GM23338 (cell line): Measurements from ENCODE around the gene GRK3. TPM values are rescaled to one million over a fixed set of nuclear protein-coding genes. Genes with fewer than 3 reads are reported as not detected.

Source experiments
- ATAC-seq: fragments of 200-7000 bp; cut with Tn5 transposase; 3 replicates; pipeline ENCODE4 v1.9.1; 2020
- DNase-seq: peaks from one replicate; pipeline ENCODE4 v3.0.0-alpha.2; 2015; ENCODE audit warnings: low spot score
- H2AFZ ChIP-seq: fragments of 200-600 bp; sonication (generic); 2 replicates; pipeline ENCODE4 v1.8.0; 2016; ENCODE audit warnings: antibody characterized with exemption, mild to moderate bottlenecking, moderate library complexity
- H3F3A ChIP-seq: fragments of 200-600 bp; sonication (generic); replicated peaks from 2 replicates; pipeline ENCODE4 v1.8.0; 2017; ENCODE audit warnings: antibody characterized with exemption, mixed run types, low read depth
- H3K27ac ChIP-seq: fragments of 200-600 bp; sonication (generic); 2 replicates; pipeline ENCODE4 v1.6.1; 2016; ENCODE audit warnings: low read depth
- H3K27me3 ChIP-seq: fragments of 200-600 bp; sonication (generic); 2 replicates; pipeline ENCODE4 v1.8.0; 2016; ENCODE audit warnings: mild to moderate bottlenecking, mixed run types, moderate library complexity; ENCODE audit not compliant: insufficient read depth
- H3K36me3 ChIP-seq: fragments of 200-600 bp; sonication (generic); 2 replicates; pipeline ENCODE4 v1.8.0; 2016; ENCODE audit warnings: mild to moderate bottlenecking; ENCODE audit not compliant: insufficient read depth
- H3K4me1 ChIP-seq: fragments of 200-600 bp; sonication (generic); 2 replicates; pipeline ENCODE4 v1.8.0; 2016; ENCODE audit warnings: mild to moderate bottlenecking, moderate library complexity; ENCODE audit not compliant: insufficient read depth
- H3K4me2 ChIP-seq: fragments of 200-600 bp; sonication (generic); 2 replicates; pipeline ENCODE4 v1.7.1; 2017; ENCODE audit warnings: mixed run types
- H3K4me3 ChIP-seq: fragments of 200-600 bp; sonication (generic); 2 replicates; pipeline ENCODE4 v1.6.1; 2016; ENCODE audit warnings: mixed run types
- H3K79me2 ChIP-seq: fragments of 200-600 bp; sonication (generic); replicated peaks from 2 replicates; pipeline ENCODE4 v1.8.0; 2017; ENCODE audit warnings: mild to moderate bottlenecking; ENCODE audit not compliant: insufficient read depth
- H3K9me2 ChIP-seq: fragments of 200-600 bp; sonication (generic); 2 replicates; pipeline ENCODE4 v1.8.0; 2017; ENCODE audit not compliant: insufficient read depth
- H4K20me1 ChIP-seq: fragments of 200-600 bp; sonication (generic); replicated peaks from 2 replicates; pipeline ENCODE4 v1.8.0; 2017; ENCODE audit warnings: mild to moderate bottlenecking; ENCODE audit not compliant: insufficient read depth
- H3K27ac Mint-ChIP-seq: 2 replicates; pipeline ENCODE4 v1.8.0; 2020; ENCODE audit warnings: inconsistent platforms, mild to moderate bottlenecking, moderate library complexity, mixed read lengths
- H3K27me3 Mint-ChIP-seq: 3 replicates; pipeline ENCODE4 v1.8.0; 2022; ENCODE audit warnings: low read depth, mild to moderate bottlenecking, moderate library complexity, mixed read lengths, inconsistent platforms; ENCODE audit not compliant: insufficient read depth, poor library complexity
- H3K36me3 Mint-ChIP-seq: 3 replicates; pipeline ENCODE4 v1.8.0; 2021; ENCODE audit warnings: low read depth, mild to moderate bottlenecking, inconsistent platforms, moderate library complexity, mixed read lengths
- H3K4me1 Mint-ChIP-seq: 3 replicates; pipeline ENCODE4 v1.8.0; 2020; ENCODE audit warnings: mild to moderate bottlenecking, inconsistent platforms, mixed read lengths
- H3K4me3 Mint-ChIP-seq: 3 replicates; pipeline ENCODE4 v1.8.0; 2021; ENCODE audit warnings: moderate library complexity, mild to moderate bottlenecking, inconsistent platforms, mixed read lengths
- H3K9me3 Mint-ChIP-seq: 3 replicates; pipeline ENCODE4 v1.8.0; 2020; ENCODE audit warnings: moderate library complexity, mild to moderate bottlenecking, inconsistent platforms, mixed read lengths
- CREB1 ChIP-seq: fragments of 250-450 bp; sonication (Bioruptor Pico); IDR thresholded peaks from 2 replicates; pipeline ENCODE4 v1.5.0; 2020; ENCODE audit warnings: low read depth, mild to moderate bottlenecking, moderate library complexity
- CTCF ChIP-seq, 2 experiments: fragments of 200-600 bp in 1 of 2; sonication (generic) in 1 of 2; conservative IDR thresholded peaks; 2 replicates each; pipeline versions ENCODE4 v1.5.1 to v1.6.1; 2016 to 2017; ENCODE audit warnings: antibody characterized with exemption in 2 of 2, low read depth in 2 of 2, mild to moderate bottlenecking in 2 of 2, moderate library complexity in 1 of 2
- ETS1 ChIP-seq: IDR thresholded peaks from 2 replicates; pipeline ENCODE4 v1.6.1; 2016; ENCODE audit warnings: antibody characterized with exemption
- EZH2 ChIP-seq: fragments of 200-600 bp; sonication (generic); IDR thresholded peaks from one replicate; pipeline ENCODE4 v1.8.0; 2017; ENCODE audit warnings: antibody characterized with exemption, mild to moderate bottlenecking, low read depth; ENCODE audit not compliant: unreplicated experiment
- EZH2phosphoT487 ChIP-seq: fragments of 200-600 bp; sonication (generic); IDR thresholded peaks from one replicate; pipeline ENCODE4 v1.8.1; 2018; ENCODE audit warnings: antibody characterized with exemption; ENCODE audit not compliant: unreplicated experiment
- JUNB ChIP-seq: IDR thresholded peaks from one replicate; pipeline ENCODE4 v1.6.1; 2016; ENCODE audit warnings: antibody characterized with exemption; ENCODE audit not compliant: unreplicated experiment
- NANOG ChIP-seq: IDR thresholded peaks from 2 replicates; pipeline ENCODE4 v1.6.1; 2016; ENCODE audit warnings: antibody characterized with exemption, borderline replicate concordance
- POLR2AphosphoS5 ChIP-seq: IDR thresholded peaks from 2 replicates; pipeline ENCODE4 v1.6.1; 2016; ENCODE audit warnings: antibody characterized with exemption, low read depth
- REST ChIP-seq: IDR thresholded peaks from one replicate; pipeline ENCODE4 v1.6.1; 2018; ENCODE audit warnings: antibody characterized with exemption; ENCODE audit not compliant: unreplicated experiment
- STAT1 ChIP-seq: IDR thresholded peaks from one replicate; pipeline ENCODE4 v1.6.1; 2016; ENCODE audit warnings: antibody characterized with exemption; ENCODE audit not compliant: unreplicated experiment
- ZNF114 ChIP-seq: fragments of 250-450 bp; sonication (Bioruptor Pico); IDR thresholded peaks from 2 replicates; pipeline ENCODE4 v1.5.0; 2020; ENCODE audit warnings: mild to moderate bottlenecking, moderate library complexity
- ZNF331 ChIP-seq: fragments of 250-450 bp; sonication (Bioruptor Pico); IDR thresholded peaks from 2 replicates; pipeline ENCODE4 v1.5.0; 2020; ENCODE audit warnings: low read depth, mild to moderate bottlenecking, moderate library complexity
- ZNF462 ChIP-seq: fragments of 250-450 bp; sonication (Bioruptor Pico); IDR thresholded peaks from 2 replicates; pipeline ENCODE4 v1.5.0; 2020; ENCODE audit warnings: mild to moderate bottlenecking, moderate library complexity
- polyA plus RNA-seq: library from polyadenylated mRNA; unstranded; fragments of >200 nt; fragmentation: Nextera tagmentation; extraction: Ambion mirVana; gene quantifications from 2 replicates; pipeline ENCODE4 v1.2.1, GENCODE V29; 2016
- total RNA-seq: library from RNA; depleted of rRNA; stranded (reverse); fragments of >200 nt; shearing (Covaris generic); gene quantifications from 2 replicates; pipeline ENCODE4 v1.2.3, GENCODE V29; 2014

GRK3 gene
- total and polyA plus RNA-seq, 2 experiments from 2014 or later, result 6.0 to 25.3 TPM

GRCh38 chr22:25677631-25678030 is 113.2 kb downstream of the GRK3 start:
- Histone ChIP-seq H3K4me1 (peaks cover 13% of the 10 kb centered on the region), H3K36me3 (no peaks in the 10 kb centered on the region), H3K27me3 (no peaks in the 10 kb centered on the region), H3K79me2 (no peaks in the 10 kb centered on the region), H2AFZ (no peak overlapping the region), H3K27ac (no peak overlapping the region), H3K9me2 (no peaks in the 10 kb centered on the region), H3K4me3 (no peak overlapping the region), H3K4me2 (no peak overlapping the region), H3F3A (no peaks in the 10 kb centered on the region), H4K20me1 (no peaks in the 10 kb centered on the region)
- Mint-ChIP-seq H3K4me3 (no peak overlapping the region), H3K4me1 (peaks cover 7% of the 10 kb centered on the region), H3K9me3 (no peaks in the 10 kb centered on the region), H3K36me3 (peaks cover 3% of the 10 kb centered on the region; the same call in 2 of the 3 replicates), H3K27me3 (peaks cover 3% of the 10 kb centered on the region), H3K27ac (no peak overlapping the region)
- TF ChIP-seq ETS1, result no peak
- no peak for TF ChIP-seq EZH2
- TF ChIP-seq EZH2phosphoT487, result no peak
- no peak for TF ChIP-seq ZNF331 (CRISPR knock-in tag)
- no peak for TF ChIP-seq NANOG
- no peak for TF ChIP-seq ZNF114 (CRISPR knock-in tag)
- no peak for TF ChIP-seq STAT1
- no peak for TF ChIP-seq CREB1 (CRISPR knock-in tag)
- TF ChIP-seq POLR2AphosphoS5, result no peak
- no peak for TF ChIP-seq ZNF462 (CRISPR knock-in tag)
- no peak for TF ChIP-seq CTCF (conservative IDR thresholded peaks at IDR 0.05; ENCODE audit: low read depth in 2 of 2)
- TF ChIP-seq JUNB, result no peak
- TF ChIP-seq REST, result no peak
- DNase-seq (no peak), ATAC-seq (no peak)
